Activated T-cell treated with anti-CD3 and anti-CD28 coated beads, Interleukin-2, amount 50 U/mL, for 1 hour (primary cell): Measurements from ENCODE around the gene YPEL1.
"Not testable (repeated sequence)": the region's sequence is repeated elsewhere in the genome, so short reads cannot be mapped to it uniquely, and the experiment has no call there.

ENCODE experiments used
- DNase-seq: peaks from one replicate; pipeline ENCODE4 v3.0.0-alpha.2; 2020

YPEL1 gene

GRCh38 chr22:21697880-21698279 is 37.7 kb downstream of the YPEL1 start:
- DNase-seq: no peak

GRCh38 chr22:21697021-21697771 is 38.4 kb downstream of the YPEL1 start:
- DNase-seq: no peak

- DNase-seq: no peak
Observed at GRCh38 chr22:21696115-21696514, 39.5 kb downstream of the YPEL1 start.

- DNase-seq: no peak
Observed at GRCh38 chr22:21695430-21696085, 40.0 kb downstream of the YPEL1 start.

- no peak for DNase-seq
Observed at GRCh38 chr22:21694795-21695429, 40.7 kb downstream of the YPEL1 start.

GRCh38 chr22:21694394-21694793 is 41.2 kb downstream of the YPEL1 start:
- no peak for DNase-seq

GRCh38 chr22:21693999-21694341 is 41.6 kb downstream of the YPEL1 start:
- DNase-seq: no peak

- no peak for DNase-seq
Observed at GRCh38 chr22:21693333-21693998, 42.1 kb downstream of the YPEL1 start.

GRCh38 chr22:21692856-21693255 is 42.7 kb downstream of the YPEL1 start:
- DNase-seq: not testable (repeated sequence)

GRCh38 chr22:21691816-21692215 is 43.8 kb downstream of the YPEL1 start:
- DNase-seq: no peak

- DNase-seq: no peak
Observed at GRCh38 chr22:21690401-21690801, 45.2 kb downstream of the YPEL1 start.

GRCh38 chr22:21688706-21689381 is 46.8 kb downstream of the YPEL1 start:
- DNase-seq: no peak

GRCh38 chr22:21688341-21688705 is 47.3 kb downstream of the YPEL1 start:
- DNase-seq: no peak

- no peak for DNase-seq
Observed at GRCh38 chr22:21687685-21688259, 47.8 kb downstream of the YPEL1 start.

GRCh38 chr22:21686634-21687393 is 48.8 kb downstream of the YPEL1 start:
- DNase-seq: no peak

GRCh38 chr22:21686193-21686608 is 49.4 kb downstream of the YPEL1 start:
- no peak for DNase-seq

GRCh38 chr22:21685164-21685513 is 50.5 kb downstream of the YPEL1 start:
- no peak for DNase-seq

- no peak for DNase-seq
Observed at GRCh38 chr22:21684492-21685163, 51.0 kb downstream of the YPEL1 start.

GRCh38 chr22:21683401-21683811 is 52.2 kb downstream of the YPEL1 start:
- DNase-seq: no peak

GRCh38 chr22:21682385-21683175 is 53.0 kb downstream of the YPEL1 start:
- DNase-seq: no peak
